Measurements from ENCODE around the gene ARPC5. TPM values are rescaled to one million over a fixed set of nuclear protein-coding genes. Genes with fewer than 3 reads are reported as not detected.

ARPC5 gene
- total and polyA plus RNA-seq, 9 of the 15 experiments (the other 6 are each of a cell fraction or from before 2014, with no cell fraction given), result 71.8 to 150 (median 91.6) TPM

DNA sequence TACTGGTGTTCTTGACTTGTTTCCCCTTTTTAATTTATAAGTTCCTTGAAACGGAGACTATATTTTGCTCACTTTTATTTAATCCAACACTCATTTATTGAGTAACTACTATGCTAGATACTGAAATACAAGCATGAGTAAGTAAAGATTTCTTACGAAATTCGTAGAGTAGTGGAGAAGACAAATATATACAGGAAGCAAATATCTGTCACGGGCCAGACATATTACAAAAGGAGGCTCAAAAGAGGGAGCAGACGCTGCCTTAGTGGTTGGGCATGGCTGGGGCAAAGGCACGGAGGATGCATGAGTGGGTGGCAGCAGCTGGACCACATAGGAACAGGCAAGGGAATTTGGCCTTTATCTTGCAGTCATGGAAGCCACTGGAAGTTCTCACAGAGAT lies 52.1 kb downstream of the ARPC5 start:
- ChIA-PET CTCF (ENCODE audit: low intra/inter-chr PET ratio) (no interaction called here), POLR2A (no interaction called here)
- Histone ChIP-seq H3K79me2 (ENCODE audit: control insufficient read depth, insufficient read depth, low read length) (no peaks in the 10 kb centered on the region), H2AFZ (ENCODE audit: low read depth, low read length) (no peak overlapping the region), H3K9me1 (ENCODE audit: control insufficient read depth, insufficient read depth, low read length) (no peaks in the 10 kb centered on the region), H4K20me1 (replicated peaks; ENCODE audit: control insufficient read depth, insufficient read depth, low read length) (no peaks in the 10 kb centered on the region; the same call in 1 of the 2 replicates), H3K4me3 (no peak overlapping the region), H3K4me2 (ENCODE audit: insufficient read depth, low read length) (no peak overlapping the region), H3K36me3 (ENCODE audit: control insufficient read depth, insufficient read depth, low read length) (no peaks in the 10 kb centered on the region), H3K27ac (ENCODE audit: extremely low read depth, low read depth, low read length) (no peak overlapping the region), H3K27me3 (ENCODE audit: control insufficient read depth in 2 of 2, insufficient read depth in 2 of 2, low read length in 2 of 2) (peaks cover 32 to 35% of the 10 kb centered on the region in 2 experiments), H3K9me3 (replicated peaks; ENCODE audit: control insufficient read depth, insufficient read depth, low read depth, low read length) (no peaks in the 10 kb centered on the region), H3K9ac (ENCODE audit: insufficient read depth in 1 of 2, low read depth in 2 of 2, low read length in 2 of 2) (no peak overlapping the region), H3K4me1 (replicated peaks in 1 of 2; ENCODE audit: control insufficient read depth in 2 of 2, insufficient read depth in 2 of 2, low read length in 2 of 2) (peaks cover 3 to 9% of the 10 kb centered on the region in 2 experiments; a peak in 3 of 5 replicates)
- no peak for TF ChIP-seq ESRRB (CRISPR knock-in tag; IDR thresholded peaks at IDR 0.05; ENCODE audit: borderline replicate concordance)
- TF ChIP-seq ESRRA (IDR thresholded peaks at IDR 0.05; ENCODE audit: borderline replicate concordance, low read depth), result no peak
- TF ChIP-seq RFX5 (IDR thresholded peaks at IDR 0.05; ENCODE audit: low read depth, low read length), result no peak
- TF ChIP-seq, protein P1, sequence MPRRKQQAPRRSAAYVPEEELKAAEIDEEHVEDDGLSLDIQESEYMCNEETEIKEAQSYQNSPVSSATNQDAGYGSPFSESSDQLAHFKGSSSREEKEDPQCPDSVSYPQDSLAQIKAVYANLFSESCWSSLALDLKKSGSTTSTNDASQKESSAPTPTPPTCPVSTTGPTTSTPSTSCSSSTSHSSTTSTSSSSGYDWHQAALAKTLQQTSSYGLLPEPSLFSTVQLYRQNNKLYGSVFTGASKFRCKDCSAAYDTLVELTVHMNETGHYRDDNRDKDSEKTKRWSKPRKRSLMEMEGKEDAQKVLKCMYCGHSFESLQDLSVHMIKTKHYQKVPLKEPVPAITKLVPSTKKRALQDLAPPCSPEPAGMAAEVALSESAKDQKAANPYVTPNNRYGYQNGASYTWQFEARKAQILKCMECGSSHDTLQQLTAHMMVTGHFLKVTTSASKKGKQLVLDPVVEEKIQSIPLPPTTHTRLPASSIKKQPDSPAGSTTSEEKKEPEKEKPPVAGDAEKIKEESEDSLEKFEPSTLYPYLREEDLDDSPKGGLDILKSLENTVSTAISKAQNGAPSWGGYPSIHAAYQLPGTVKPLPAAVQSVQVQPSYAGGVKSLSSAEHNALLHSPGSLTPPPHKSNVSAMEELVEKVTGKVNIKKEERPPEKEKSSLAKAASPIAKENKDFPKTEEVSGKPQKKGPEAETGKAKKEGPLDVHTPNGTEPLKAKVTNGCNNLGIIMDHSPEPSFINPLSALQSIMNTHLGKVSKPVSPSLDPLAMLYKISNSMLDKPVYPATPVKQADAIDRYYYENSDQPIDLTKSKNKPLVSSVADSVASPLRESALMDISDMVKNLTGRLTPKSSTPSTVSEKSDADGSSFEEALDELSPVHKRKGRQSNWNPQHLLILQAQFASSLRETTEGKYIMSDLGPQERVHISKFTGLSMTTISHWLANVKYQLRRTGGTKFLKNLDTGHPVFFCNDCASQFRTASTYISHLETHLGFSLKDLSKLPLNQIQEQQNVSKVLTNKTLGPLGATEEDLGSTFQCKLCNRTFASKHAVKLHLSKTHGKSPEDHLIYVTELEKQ (CRISPR knock-in tag; IDR thresholded peaks at IDR 0.05), result no peak
- no peak for TF ChIP-seq PHB2 (IDR thresholded peaks at IDR 0.05; ENCODE audit: low read depth)
- TF ChIP-seq NCOA1 (IDR thresholded peaks at IDR 0.05; ENCODE audit: low read depth), result no peak
- DNase-seq (ENCODE audit: extremely low read depth in 1 of 4, low spot score in 3 of 4), result no peak
- ATAC-seq, result no peak
- FAIRE-seq, result no peak
- WGBS (ENCODE audit: insufficient coverage, low coverage, missing lambda C conversion rate), result under 1% methylated on average over 6 of the region's 6 CpGs
- in situ Hi-C loops (cut with MboI), result no loop called here
- intact Hi-C loops (cut with micrococcal nuclease), result no loop called here
- BruUV-seq (replicated peaks), result no TSS peak

Measured in K562 (cell line).